ENCODE results near the gene FXYD6. TPM values are rescaled to one million over a fixed set of nuclear protein-coding genes. Genes with fewer than 3 reads are reported as not detected.

Gene FXYD6
- total and polyA plus RNA-seq, 2 of the 8 experiments (the other 6 are each of a cell fraction or from before 2014, with no cell fraction given): 44.6 to 117 TPM

DNA sequence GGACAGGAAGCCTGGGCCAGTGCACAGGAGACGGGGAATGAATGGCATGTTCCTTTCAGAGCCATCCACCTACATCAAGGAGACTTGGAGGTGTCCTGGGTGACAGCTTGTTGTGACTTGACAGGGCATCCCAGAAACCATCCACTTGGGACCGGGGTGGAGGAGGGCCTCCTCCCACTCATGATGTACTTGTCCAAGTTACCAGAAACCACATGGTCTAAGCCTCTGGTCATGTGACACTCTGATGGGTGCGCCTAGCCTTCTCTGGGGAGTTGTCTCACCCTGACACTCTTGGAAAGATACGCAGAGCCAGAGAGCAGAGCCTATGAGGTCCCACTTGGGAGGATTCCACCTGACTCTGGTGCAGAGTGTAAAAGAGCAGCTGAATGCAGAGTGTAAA is 21.6 kb upstream of the FXYD6 start (continued):
- TF ChIP-seq TCF12 (IDR thresholded peaks at IDR 0.05; ENCODE audit: low read depth, low read length) (no peak), FOSL1 (IDR thresholded peaks at IDR 0.05; ENCODE audit: insufficient read depth, low read depth, low read length) (no peak), TBP (IDR thresholded peaks at IDR 0.05; ENCODE audit: low read depth, low read length) (no peak), RBBP5 (IDR thresholded peaks at IDR 0.05; ENCODE audit: borderline replicate concordance, low read depth, low read length) (no peak)
- TF ChIP-seq, protein P1, sequence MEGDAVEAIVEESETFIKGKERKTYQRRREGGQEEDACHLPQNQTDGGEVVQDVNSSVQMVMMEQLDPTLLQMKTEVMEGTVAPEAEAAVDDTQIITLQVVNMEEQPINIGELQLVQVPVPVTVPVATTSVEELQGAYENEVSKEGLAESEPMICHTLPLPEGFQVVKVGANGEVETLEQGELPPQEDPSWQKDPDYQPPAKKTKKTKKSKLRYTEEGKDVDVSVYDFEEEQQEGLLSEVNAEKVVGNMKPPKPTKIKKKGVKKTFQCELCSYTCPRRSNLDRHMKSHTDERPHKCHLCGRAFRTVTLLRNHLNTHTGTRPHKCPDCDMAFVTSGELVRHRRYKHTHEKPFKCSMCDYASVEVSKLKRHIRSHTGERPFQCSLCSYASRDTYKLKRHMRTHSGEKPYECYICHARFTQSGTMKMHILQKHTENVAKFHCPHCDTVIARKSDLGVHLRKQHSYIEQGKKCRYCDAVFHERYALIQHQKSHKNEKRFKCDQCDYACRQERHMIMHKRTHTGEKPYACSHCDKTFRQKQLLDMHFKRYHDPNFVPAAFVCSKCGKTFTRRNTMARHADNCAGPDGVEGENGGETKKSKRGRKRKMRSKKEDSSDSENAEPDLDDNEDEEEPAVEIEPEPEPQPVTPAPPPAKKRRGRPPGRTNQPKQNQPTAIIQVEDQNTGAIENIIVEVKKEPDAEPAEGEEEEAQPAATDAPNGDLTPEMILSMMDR (IDR thresholded peaks at IDR 0.05; ENCODE audit: control extremely low read depth in 1 of 3, insufficient read depth in 1 of 3, low read depth in 1 of 3, low read length in 3 of 3): no peak
